ENCODE data around the gene OTUD7B. TPM values are rescaled to one million over a fixed set of nuclear protein-coding genes. Genes with fewer than 3 reads are reported as not detected.

The OTUD7B gene
- total RNA-seq, 1 donor from 2014 or later: 28.3 TPM

- no peak for TF ChIP-seq CTCF (conservative IDR thresholded peaks at IDR 0.05)
- no peaks in the 10 kb centered on the region for H3K9me3 Mint-ChIP-seq
- H3K27me3 Mint-ChIP-seq (ENCODE audit: low read depth): no peaks in the 10 kb centered on the region
- peaks cover 2% of the 10 kb centered on the region for H3K36me3 Mint-ChIP-seq (ENCODE audit: low read depth)
- DNase-seq (ENCODE audit: low read depth, low spot score): no peak
- no peak overlapping the region for H3K4me3 Mint-ChIP-seq
- H3K4me1 Mint-ChIP-seq: peaks cover 8% of the 10 kb centered on the region
- H3K27ac Mint-ChIP-seq (ENCODE audit: unreplicated experiment): no peak overlapping the region
Observed at GRCh38 chr1:149993764-149994163, 16.8 kb downstream of the OTUD7B start.

DNA sequence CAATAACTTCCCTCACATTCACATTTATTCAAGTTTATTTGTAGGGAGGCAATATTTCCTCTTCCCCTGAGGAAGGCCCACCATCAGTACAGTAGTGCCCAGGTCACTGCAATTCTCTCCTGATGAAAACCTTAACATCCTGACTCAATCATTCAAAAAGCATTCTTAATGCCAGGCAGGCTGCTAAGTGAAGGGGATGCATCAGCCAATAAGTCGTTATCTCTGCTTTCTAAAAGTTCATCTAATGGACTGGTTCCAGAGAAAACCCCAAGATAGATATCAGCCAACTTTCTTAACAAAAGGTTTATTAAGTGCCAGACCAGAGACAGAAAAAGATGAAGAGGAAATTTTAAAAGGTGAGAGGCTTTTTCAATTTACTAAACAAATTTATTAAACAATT lies 17.3 kb downstream of the OTUD7B start:
- TF ChIP-seq CTCF (conservative IDR thresholded peaks at IDR 0.05): no peak
- H3K9me3 Mint-ChIP-seq: no peaks in the 10 kb centered on the region
- no peak overlapping the region for H3K27ac Mint-ChIP-seq (ENCODE audit: unreplicated experiment)
- no peak for DNase-seq (ENCODE audit: low read depth, low spot score)
- H3K27me3 Mint-ChIP-seq (ENCODE audit: low read depth): no peaks in the 10 kb centered on the region
- peaks cover 8% of the 10 kb centered on the region for H3K4me1 Mint-ChIP-seq
- H3K36me3 Mint-ChIP-seq (ENCODE audit: low read depth): peaks cover 2% of the 10 kb centered on the region
- no peak overlapping the region for H3K4me3 Mint-ChIP-seq

GRCh38 chr1:149987297-149987595 lies 23.3 kb downstream of the OTUD7B start:
- no peak overlapping the region for H3K27ac Mint-ChIP-seq (ENCODE audit: unreplicated experiment)
- H3K4me1 Mint-ChIP-seq: peaks cover 6% of the 10 kb centered on the region
- no peak overlapping the region for H3K4me3 Mint-ChIP-seq
- H3K36me3 Mint-ChIP-seq (ENCODE audit: low read depth): peaks cover 2% of the 10 kb centered on the region
- no peak for TF ChIP-seq CTCF (conservative IDR thresholded peaks at IDR 0.05)
- H3K9me3 Mint-ChIP-seq: no peaks in the 10 kb centered on the region
- DNase-seq (ENCODE audit: low read depth, low spot score): no peak
- H3K27me3 Mint-ChIP-seq (ENCODE audit: low read depth): no peaks in the 10 kb centered on the region

- H3K4me3 Mint-ChIP-seq: no peak overlapping the region
Observed at GRCh38 chr1:149986486-149987296, 23.8 kb downstream of the OTUD7B start.

GRCh38 chr1:149979972-149980540 lies 30.5 kb downstream of the OTUD7B start:
- no peak overlapping the region for H3K27ac Mint-ChIP-seq (ENCODE audit: unreplicated experiment)
- no peaks in the 10 kb centered on the region for H3K9me3 Mint-ChIP-seq
- no peak overlapping the region for H3K4me3 Mint-ChIP-seq
- peaks cover 3% of the 10 kb centered on the region for H3K4me1 Mint-ChIP-seq
- no peaks in the 10 kb centered on the region for H3K27me3 Mint-ChIP-seq (ENCODE audit: low read depth)
- peaks cover 8% of the 10 kb centered on the region for H3K36me3 Mint-ChIP-seq (ENCODE audit: low read depth)
- no peak for TF ChIP-seq CTCF (conservative IDR thresholded peaks at IDR 0.05)
- DNase-seq (ENCODE audit: low read depth, low spot score): no peak

More at GRCh38 chr1:149986486-149987296, 23.8 kb downstream of the OTUD7B start:
- DNase-seq (ENCODE audit: low read depth, low spot score): no peak
- Mint-ChIP-seq H3K36me3 (ENCODE audit: low read depth) (peaks cover 2% of the 10 kb centered on the region), H3K9me3 (no peaks in the 10 kb centered on the region), H3K27me3 (ENCODE audit: low read depth) (no peaks in the 10 kb centered on the region), H3K27ac (ENCODE audit: unreplicated experiment) (no peak overlapping the region), H3K4me1 (peaks cover 6% of the 10 kb centered on the region)
- TF ChIP-seq CTCF (conservative IDR thresholded peaks at IDR 0.05): no peak
